ENCODE measurements around the gene GALK2. TPM values are rescaled to one million over a fixed set of nuclear protein-coding genes. Genes with fewer than 3 reads are reported as not detected.

GALK2 gene
- total RNA-seq, 1 donor from 2014 or later: 47.6 TPM

DNA sequence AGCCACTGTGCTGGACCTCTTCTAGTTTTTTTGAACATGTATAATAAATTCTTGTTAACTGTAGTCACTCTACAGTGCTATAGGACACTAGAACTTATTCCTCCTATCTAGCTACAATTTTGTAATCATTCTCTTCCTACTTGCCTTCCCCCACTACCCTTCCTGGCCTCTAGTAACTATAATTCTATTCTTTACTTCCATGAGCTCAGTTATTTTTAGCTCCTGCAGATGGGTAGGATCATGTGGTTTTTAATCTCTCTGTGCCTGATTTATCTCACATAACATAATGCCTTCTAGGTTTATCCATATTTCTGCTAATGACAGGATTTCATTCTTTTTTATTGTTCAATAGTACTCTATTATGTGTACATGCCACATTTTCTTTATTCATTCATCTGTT lies 139.8 kb downstream of the GALK2 start:
- intact Hi-C loops (cut with DNase I): no loop called here
- H3K4me3 ChIP-seq: no peak overlapping the region
- H3K27me3 ChIP-seq: no peaks in the 10 kb centered on the region
- no peak for TF ChIP-seq POLR2AphosphoS5 (IDR thresholded peaks at IDR 0.05; ENCODE audit: insufficient read depth in 1 of 2, low read depth in 1 of 2)
- TF ChIP-seq POLR2A (IDR thresholded peaks at IDR 0.05): no peak
- no peaks in the 10 kb centered on the region for H3K9me3 ChIP-seq
- H3K36me3 ChIP-seq: no peaks in the 10 kb centered on the region
- DNase-seq (ENCODE audit: extremely low spot score in 2 of 2): no peak
- no peak overlapping the region for H3K27ac ChIP-seq
- H3K4me1 ChIP-seq: peaks cover 18% of the 10 kb centered on the region

DNA sequence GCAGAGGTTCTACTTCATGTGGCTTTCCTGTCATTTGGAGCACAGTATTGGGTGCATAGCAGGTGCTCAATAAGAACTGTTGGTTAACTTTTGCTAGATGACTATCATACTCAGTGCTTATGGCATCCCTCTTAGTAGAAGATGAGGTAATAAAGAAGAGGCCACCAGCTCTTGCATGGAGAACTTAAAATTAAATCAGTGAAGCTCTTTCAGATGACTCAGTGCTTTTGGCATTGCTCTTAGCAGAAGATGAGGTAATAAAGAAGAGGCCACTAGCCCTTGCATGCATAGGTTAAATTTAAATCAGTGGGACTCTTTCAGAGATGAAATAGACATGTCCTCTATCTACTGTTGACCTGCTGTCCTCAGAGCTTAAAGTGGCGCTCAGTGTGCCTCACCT lies 143.6 kb downstream of the GALK2 start:
- Histone ChIP-seq H3K9me3 (no peaks in the 10 kb centered on the region), H3K27me3 (no peaks in the 10 kb centered on the region), H3K36me3 (no peaks in the 10 kb centered on the region), H3K4me1 (peaks cover 18% of the 10 kb centered on the region), H3K4me3 (no peak overlapping the region), H3K27ac (no peak overlapping the region)
- intact Hi-C loops (cut with DNase I): no loop called here
- TF ChIP-seq, protein P1, sequence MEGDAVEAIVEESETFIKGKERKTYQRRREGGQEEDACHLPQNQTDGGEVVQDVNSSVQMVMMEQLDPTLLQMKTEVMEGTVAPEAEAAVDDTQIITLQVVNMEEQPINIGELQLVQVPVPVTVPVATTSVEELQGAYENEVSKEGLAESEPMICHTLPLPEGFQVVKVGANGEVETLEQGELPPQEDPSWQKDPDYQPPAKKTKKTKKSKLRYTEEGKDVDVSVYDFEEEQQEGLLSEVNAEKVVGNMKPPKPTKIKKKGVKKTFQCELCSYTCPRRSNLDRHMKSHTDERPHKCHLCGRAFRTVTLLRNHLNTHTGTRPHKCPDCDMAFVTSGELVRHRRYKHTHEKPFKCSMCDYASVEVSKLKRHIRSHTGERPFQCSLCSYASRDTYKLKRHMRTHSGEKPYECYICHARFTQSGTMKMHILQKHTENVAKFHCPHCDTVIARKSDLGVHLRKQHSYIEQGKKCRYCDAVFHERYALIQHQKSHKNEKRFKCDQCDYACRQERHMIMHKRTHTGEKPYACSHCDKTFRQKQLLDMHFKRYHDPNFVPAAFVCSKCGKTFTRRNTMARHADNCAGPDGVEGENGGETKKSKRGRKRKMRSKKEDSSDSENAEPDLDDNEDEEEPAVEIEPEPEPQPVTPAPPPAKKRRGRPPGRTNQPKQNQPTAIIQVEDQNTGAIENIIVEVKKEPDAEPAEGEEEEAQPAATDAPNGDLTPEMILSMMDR (IDR thresholded peaks at IDR 0.05): no peak
- no peak for TF ChIP-seq POLR2AphosphoS5 (IDR thresholded peaks at IDR 0.05; ENCODE audit: insufficient read depth in 1 of 2, low read depth in 1 of 2)
- TF ChIP-seq POLR2A (IDR thresholded peaks at IDR 0.05): no peak
- no peak for DNase-seq (ENCODE audit: extremely low spot score in 2 of 2)

DNA sequence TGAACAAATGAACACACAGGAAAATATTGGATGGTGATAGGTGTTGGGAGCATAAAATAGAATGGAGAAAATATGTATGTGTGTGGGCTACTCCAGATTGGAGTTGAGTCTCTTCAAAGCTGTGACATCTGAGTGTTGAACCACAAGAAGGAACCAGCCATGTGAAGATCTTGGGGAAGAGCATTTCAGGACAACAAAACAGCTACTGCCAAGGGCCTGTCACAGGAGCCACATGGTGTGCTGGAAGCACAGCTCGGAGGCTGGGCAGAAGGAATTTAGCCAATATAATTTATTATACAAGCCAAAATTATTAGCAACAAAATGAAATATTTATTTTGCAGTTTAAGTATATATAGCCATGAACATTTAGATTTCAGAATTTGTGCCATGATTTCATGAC lies 144.7 kb downstream of the GALK2 start:
- no peak overlapping the region for H3K4me3 ChIP-seq
- H3K27ac ChIP-seq: no peak overlapping the region
- no peak for DNase-seq (ENCODE audit: extremely low spot score in 2 of 2)
- H3K27me3 ChIP-seq: no peaks in the 10 kb centered on the region
- H3K9me3 ChIP-seq: no peaks in the 10 kb centered on the region
- peaks cover 0 to 3% of the 10 kb centered on the region in 2 donors for H3K36me3 ChIP-seq
- intact Hi-C loops (cut with DNase I): no loop called here
- H3K4me1 ChIP-seq: peaks cover 18% of the 10 kb centered on the region
- TF ChIP-seq POLR2AphosphoS5 (IDR thresholded peaks at IDR 0.05; ENCODE audit: insufficient read depth in 1 of 2, low read depth in 1 of 2) (no peak), POLR2A (IDR thresholded peaks at IDR 0.05) (no peak)
- TF ChIP-seq, protein P1 (IDR thresholded peaks at IDR 0.05): no peak

DNA sequence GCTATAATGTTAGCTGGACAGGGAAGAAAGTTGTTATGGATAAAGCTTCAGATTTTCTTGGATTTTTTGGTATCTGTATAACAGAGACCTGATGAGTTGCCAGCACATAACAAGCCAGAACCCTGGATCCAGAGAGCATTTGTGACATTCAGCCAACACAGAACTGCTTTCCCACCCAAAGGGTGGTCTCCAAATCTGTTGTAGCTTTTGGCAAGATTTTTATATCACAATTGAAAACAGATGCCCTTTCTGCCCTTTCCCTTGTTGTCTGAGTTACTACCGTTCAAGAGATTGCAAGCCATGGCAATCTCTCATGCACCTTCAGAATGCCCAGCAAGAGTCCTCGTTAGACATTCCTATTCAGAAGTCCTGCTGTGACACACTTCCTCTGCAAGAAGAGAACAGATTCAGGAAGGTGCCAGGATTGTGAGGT lies 145.4 kb downstream of the GALK2 start:
- no peak overlapping the region for H3K27ac ChIP-seq
- peaks cover 0 to 7% of the 10 kb centered on the region in 2 donors for H3K36me3 ChIP-seq
- no peak for TF ChIP-seq POLR2A (IDR thresholded peaks at IDR 0.05)
- TF ChIP-seq, protein P1 (IDR thresholded peaks at IDR 0.05): no peak
- no peak for TF ChIP-seq POLR2AphosphoS5 (IDR thresholded peaks at IDR 0.05; ENCODE audit: insufficient read depth in 1 of 2, low read depth in 1 of 2)
- no peak overlapping the region for H3K4me3 ChIP-seq
- H3K27me3 ChIP-seq: no peaks in the 10 kb centered on the region
- H3K9me3 ChIP-seq: no peaks in the 10 kb centered on the region
- no peak for DNase-seq (ENCODE audit: extremely low spot score in 2 of 2)
- intact Hi-C loops (cut with DNase I): no loop called here
- H3K4me1 ChIP-seq: peaks cover 18% of the 10 kb centered on the region

DNA sequence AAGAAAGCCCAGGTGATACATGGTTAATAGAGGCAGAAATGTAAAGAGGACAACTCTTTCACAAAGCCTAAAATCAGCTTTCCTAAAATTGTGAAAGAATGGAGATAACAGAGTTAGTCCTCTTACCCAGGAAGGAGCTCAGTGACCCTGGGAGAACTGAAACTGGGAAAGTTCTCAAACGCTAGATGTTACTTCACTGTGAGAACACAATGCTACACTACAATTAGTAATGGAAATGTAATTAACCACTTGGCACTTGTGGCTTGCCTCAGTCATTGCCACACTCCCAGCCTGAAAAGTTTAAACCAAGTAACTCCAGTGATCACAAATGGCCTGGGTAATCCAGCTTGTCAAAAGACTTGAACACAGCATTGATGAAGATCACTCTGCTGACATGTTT lies 150.3 kb downstream of the GALK2 start:
- Histone ChIP-seq H3K36me3 (peaks cover 0 to 7% of the 10 kb centered on the region in 2 donors), H3K9me3 (no peaks in the 10 kb centered on the region), H3K27me3 (no peaks in the 10 kb centered on the region)

More for the DNA sequence above, 150.3 kb downstream of the GALK2 start:
- no peak for DNase-seq (ENCODE audit: extremely low spot score in 2 of 2)
- intact Hi-C loops (cut with DNase I): no loop called here
- no peak overlapping the region for H3K4me3 ChIP-seq
- H3K27ac ChIP-seq: no peak overlapping the region
- no peaks in the 10 kb centered on the region for H3K4me1 ChIP-seq
- TF ChIP-seq POLR2A (IDR thresholded peaks at IDR 0.05) (no peak), POLR2AphosphoS5 (IDR thresholded peaks at IDR 0.05; ENCODE audit: insufficient read depth in 1 of 2, low read depth in 1 of 2) (no peak)
- TF ChIP-seq, protein P1 (IDR thresholded peaks at IDR 0.05): no peak
